ENCODE results near the gene CORIN.

GRCh38 chr4:47858006-47858405, 20.1 kb upstream of the CORIN start:
- no peak for TF ChIP-seq POLR2AphosphoS5 (IDR thresholded peaks at IDR 0.05; ENCODE audit: low read depth)
- no peak for TF ChIP-seq CTCF (conservative IDR thresholded peaks at IDR 0.05; ENCODE audit: low read depth in 2 of 2)
- TF ChIP-seq NANOG (IDR thresholded peaks at IDR 0.05; ENCODE audit: borderline replicate concordance) = no peak
- no peak for TF ChIP-seq STAT1 (IDR thresholded peaks at IDR 0.05; ENCODE audit: unreplicated experiment)
- TF ChIP-seq EZH2 (IDR thresholded peaks at IDR 0.05; ENCODE audit: low read depth, unreplicated experiment) = no peak
- TF ChIP-seq EZH2phosphoT487 (IDR thresholded peaks at IDR 0.05; ENCODE audit: unreplicated experiment) = no peak
- no peak for TF ChIP-seq CREB1 (CRISPR knock-in tag; IDR thresholded peaks at IDR 0.05; ENCODE audit: low read depth)
- no peak for TF ChIP-seq REST (IDR thresholded peaks at IDR 0.05; ENCODE audit: unreplicated experiment)
- no peak for TF ChIP-seq ZNF114 (CRISPR knock-in tag; IDR thresholded peaks at IDR 0.05)
- no peak for TF ChIP-seq JUNB (IDR thresholded peaks at IDR 0.05; ENCODE audit: unreplicated experiment)
- TF ChIP-seq ETS1 (IDR thresholded peaks at IDR 0.05) = no peak
- TF ChIP-seq ZNF331 (CRISPR knock-in tag; IDR thresholded peaks at IDR 0.05; ENCODE audit: low read depth) = no peak
- TF ChIP-seq ZNF462 (CRISPR knock-in tag; IDR thresholded peaks at IDR 0.05) = no peak

Data from GM23338 (cell line).